H1 (cell line): ENCODE data around the gene SURF1. TPM values are rescaled to one million over a fixed set of nuclear protein-coding genes. Genes with fewer than 3 reads are reported as not detected.
A peak's percentile ranks its signal among the peaks of the same experiment; 100 is the strongest.

Experiments used
- CTCF ChIA-PET: fragments of 300-600 bp; sonication (Branson Sonifier 250); formaldehyde crosslinking; loops from one replicate; lab custom pipeline; 2021; ENCODE audit not compliant: partially characterized antibody; lab: Charles Lee
- POLR2A ChIA-PET: fragments of 300-600 bp; sonication (Branson Sonifier 250); formaldehyde crosslinking; loops from one replicate; lab custom pipeline; 2021; ENCODE audit warnings: inconsistent platforms; ENCODE audit not compliant: partially characterized antibody; lab: Charles Lee
- DNase-seq, 2 experiments: peaks; one replicate each; pipeline versions ENCODE4 v3.0.0 to v3.0.0-alpha.2; 2010 to 2022; ENCODE audit warnings: low spot score in 2 of 2, low read depth in 1 of 2, mixed read lengths in 1 of 2
- FAIRE-seq: peaks from 2 replicates; lab custom pipeline; 2011; peaks lifted over from hg19 to GRCh38; lab: Jason Lieb, UNC
- H2AFZ ChIP-seq: 2 replicates; pipeline ENCODE4 v1.8.1; 2012; ENCODE audit warnings: low read length, inconsistent platforms
- H2AK5ac ChIP-seq: 2 replicates; pipeline ENCODE4 v1.6.1; 2013; ENCODE audit warnings: low read depth, low read length
- H2BK120ac ChIP-seq: replicated peaks from 2 replicates; pipeline ENCODE3; 2013; ENCODE audit warnings: low read depth, low read length, inconsistent platforms
- H2BK12ac ChIP-seq: 2 replicates; pipeline ENCODE4 v1.6.1; 2013; ENCODE audit warnings: low read depth, low read length
- H2BK15ac ChIP-seq: 2 replicates; pipeline ENCODE4 v1.6.1; 2013; ENCODE audit warnings: low read length
- H2BK20ac ChIP-seq: 2 replicates; pipeline ENCODE4 v1.6.1; 2013; ENCODE audit warnings: low read length
- H2BK5ac ChIP-seq: 2 replicates; pipeline ENCODE4 v1.6.1; 2013; ENCODE audit warnings: low read depth, low read length
- H3K14ac ChIP-seq: 2 replicates; pipeline ENCODE4 v1.6.1; 2013; ENCODE audit warnings: inconsistent platforms; ENCODE audit not compliant: insufficient read length
- H3K18ac ChIP-seq: 2 replicates; pipeline ENCODE4 v1.6.1; 2013; ENCODE audit warnings: low read length; ENCODE audit errors: extremely low read depth
- H3K23ac ChIP-seq: 2 replicates; pipeline ENCODE4 v1.6.1; 2013; ENCODE audit warnings: inconsistent platforms; ENCODE audit not compliant: insufficient read length
- H3K23me2 ChIP-seq: 2 replicates; pipeline ENCODE4 v1.6.1; 2013; ENCODE audit warnings: low read depth, low read length
- H3K27ac ChIP-seq: 2 replicates; pipeline ENCODE4 v1.6.1; 2011; ENCODE audit warnings: low read depth, low read length, inconsistent platforms
- H3K27me3 ChIP-seq, 4 experiments: replicated peaks in 1 of 4; 1 replicate in 1 of 4; 2 replicates in 3 of 4; pipeline versions ENCODE4 v1.6.1 to v1.8.1; 2011 to 2013; ENCODE audit warnings: low read length in 3 of 4, mild to moderate bottlenecking in 3 of 4, inconsistent platforms in 2 of 4, mixed read lengths in 2 of 4, moderate library complexity in 1 of 4; ENCODE audit not compliant: control insufficient read depth in 3 of 4, insufficient read depth in 3 of 4; ENCODE audit errors: extremely low read depth in 1 of 4
- H3K36me3 ChIP-seq, 4 experiments: 2 replicates each; pipeline versions ENCODE4 v1.6.1 to v1.8.1; 2011 to 2013; ENCODE audit warnings: mild to moderate bottlenecking in 4 of 4, low read length in 3 of 4, moderate library complexity in 2 of 4, control low read depth in 1 of 4, inconsistent platforms in 1 of 4; ENCODE audit not compliant: insufficient read depth in 4 of 4, control insufficient read depth in 2 of 4
- H3K4ac ChIP-seq: replicated peaks from 2 replicates; pipeline ENCODE3; 2013; ENCODE audit warnings: low read length, low read depth, mixed read lengths, inconsistent platforms; ENCODE audit not compliant: insufficient read length
- H3K4me1 ChIP-seq, 4 experiments: replicated peaks in 1 of 4; 1 replicate in 1 of 4; 2 replicates in 3 of 4; pipeline versions ENCODE4 v1.6.1 to v1.8.1; 2011 to 2013; ENCODE audit warnings: low read length in 3 of 4, inconsistent platforms in 2 of 4, mixed read lengths in 1 of 4; ENCODE audit not compliant: insufficient read depth in 4 of 4, control insufficient read depth in 3 of 4
- H3K4me2 ChIP-seq, 2 experiments: 2 replicates each; pipeline versions ENCODE4 v1.6.1 to v1.8.1; 2011 to 2013; ENCODE audit warnings: low read depth in 2 of 2, low read length in 2 of 2, control low read depth in 1 of 2, inconsistent platforms in 1 of 2, mild to moderate bottlenecking in 1 of 2; ENCODE audit not compliant: insufficient read depth in 1 of 2
- H3K4me3 ChIP-seq, 4 experiments: fragments of 200-600, 300-600 bp in 1 of 4; sonication (generic), shearing (Covaris generic), sonication (Bioruptor Twin) in 1 of 4; 2 replicates each; pipeline versions ENCODE4 v1.5.1 to v1.8.1; 2011 to 2016; ENCODE audit warnings: low read length in 4 of 4, low read depth in 3 of 4, control low read depth in 2 of 4, inconsistent platforms in 2 of 4, mild to moderate bottlenecking in 2 of 4, mixed read lengths in 1 of 4, moderate library complexity in 1 of 4; ENCODE audit not compliant: insufficient read depth in 2 of 4; ENCODE audit errors: extremely low read depth in 1 of 4
- H3K56ac ChIP-seq: replicated peaks from 2 replicates; pipeline ENCODE3; 2013; ENCODE audit warnings: low read depth, mild to moderate bottlenecking, mixed read lengths, low read length, inconsistent platforms; ENCODE audit not compliant: insufficient read length
- H3K79me1 ChIP-seq: 2 replicates; pipeline ENCODE4 v1.6.1; 2013; ENCODE audit warnings: low read depth, low read length, control low read depth
- H3K79me2 ChIP-seq, 2 experiments: 2 replicates each; pipeline versions ENCODE4 v1.6.1 to v1.8.1; 2012 to 2013; ENCODE audit warnings: low read length in 2 of 2, mild to moderate bottlenecking in 2 of 2, inconsistent platforms in 1 of 2; ENCODE audit not compliant: insufficient read depth in 2 of 2, control insufficient read depth in 1 of 2
- H3K9ac ChIP-seq, 4 experiments: replicated peaks in 1 of 4; 1 replicate in 1 of 4; 2 replicates in 3 of 4; pipeline versions ENCODE4 v1.6.1 to v1.8.1; 2011 to 2013; ENCODE audit warnings: low read depth in 3 of 4, low read length in 3 of 4, control low read depth in 2 of 4, mild to moderate bottlenecking in 2 of 4, moderate library complexity in 2 of 4, inconsistent platforms in 1 of 4; ENCODE audit errors: extremely low read depth in 1 of 4
- H3K9me3 ChIP-seq, 2 experiments: 2 replicates each; pipeline versions ENCODE4 v1.6.1 to v1.8.1; 2012 to 2013; ENCODE audit warnings: mild to moderate bottlenecking in 2 of 2, moderate library complexity in 2 of 2, control low read depth in 1 of 2, inconsistent platforms in 1 of 2, low read depth in 1 of 2, low read length in 1 of 2, mixed read lengths in 1 of 2; ENCODE audit not compliant: insufficient read depth in 2 of 2
- H4K20me1 ChIP-seq, 2 experiments: replicated peaks in 1 of 2; 2 replicates each; pipeline versions ENCODE3 to v1.8.1; 2011 to 2013; ENCODE audit warnings: inconsistent platforms in 2 of 2, low read length in 2 of 2, mild to moderate bottlenecking in 1 of 2; ENCODE audit not compliant: insufficient read depth in 2 of 2, control insufficient read depth in 1 of 2
- H4K5ac ChIP-seq: 2 replicates; pipeline ENCODE4 v1.6.1; 2013; ENCODE audit warnings: low read length, low read depth, mixed read lengths, inconsistent platforms; ENCODE audit not compliant: insufficient read length
- H4K8ac ChIP-seq: 2 replicates; pipeline ENCODE4 v1.8.0; 2013; ENCODE audit warnings: mild to moderate bottlenecking, moderate library complexity, low read length, inconsistent platforms; ENCODE audit not compliant: insufficient read depth; ENCODE audit errors: extremely low read depth
- H4K91ac ChIP-seq: replicated peaks from 2 replicates; pipeline ENCODE3; 2013; ENCODE audit warnings: low read length, mixed read lengths, inconsistent platforms; ENCODE audit not compliant: insufficient read length
- CBX5 ChIP-seq: fragments of 300-800, 300-1000 bp; sonication (generic); IDR thresholded peaks from 2 replicates; pipeline ENCODE4 v1.7.1; 2016; ENCODE audit warnings: antibody characterized with exemption, low read length, low read depth
- CREB1 ChIP-seq: IDR thresholded peaks from 2 replicates; pipeline ENCODE4 v1.6.1; 2012; ENCODE audit warnings: inconsistent platforms
- EZH2 ChIP-seq: fragments of 200-600 bp; sonication (generic); IDR thresholded peaks from 2 replicates; pipeline ENCODE4 v1.7.1; 2012; ENCODE audit warnings: low read depth, mild to moderate bottlenecking, moderate library complexity, low read length, inconsistent platforms; ENCODE audit not compliant: severe bottlenecking
- PHF8 ChIP-seq: fragments of 200-600 bp; sonication (generic); conservative IDR thresholded peaks from 2 replicates; pipeline ENCODE4 v1.7.1; 2012; ENCODE audit warnings: low read depth, mild to moderate bottlenecking, inconsistent platforms, low read length, moderate library complexity
- RAD21 ChIP-seq, 2 experiments: IDR thresholded peaks in 1 of 2; conservative IDR thresholded peaks in 1 of 2; 2 replicates each; pipeline ENCODE4 v1.6.1; 2011; ENCODE audit warnings: low read depth in 2 of 2, low read length in 2 of 2, improper control_type of control experiment in 1 of 2, inconsistent platforms in 1 of 2, mild to moderate bottlenecking in 1 of 2, moderate library complexity in 1 of 2
- RBBP5 ChIP-seq: IDR thresholded peaks from 2 replicates; pipeline ENCODE4 v1.7.1; 2012; ENCODE audit warnings: low read depth, mild to moderate bottlenecking, inconsistent platforms, low read length, moderate library complexity, borderline replicate concordance
- RFX5 ChIP-seq: IDR thresholded peaks from 2 replicates; pipeline ENCODE4 v1.6.1; 2011; ENCODE audit warnings: low read depth, low read length, improper control_type of control experiment, borderline replicate concordance
- RNF2 ChIP-seq: fragments of 200-900, 300-1000 bp; sonication (generic); IDR thresholded peaks from 2 replicates; pipeline ENCODE4 v1.7.1; 2016; ENCODE audit warnings: borderline replicate concordance, low read depth, mild to moderate bottlenecking, antibody characterized with exemption, low read length; ENCODE audit not compliant: poor library complexity, severe bottlenecking; ENCODE audit errors: missing control alignments
- RXRA ChIP-seq: IDR thresholded peaks from 2 replicates; pipeline ENCODE4 v1.6.1; 2011; ENCODE audit warnings: low read depth, mild to moderate bottlenecking, low read length, moderate library complexity; ENCODE audit not compliant: insufficient read depth
- SAP30 ChIP-seq: fragments of 300-600 bp; sonication (generic); IDR thresholded peaks from 2 replicates; pipeline ENCODE4 v1.7.1; 2012; ENCODE audit warnings: low read length, moderate library complexity, mild to moderate bottlenecking, inconsistent platforms; ENCODE audit not compliant: insufficient read depth, insufficient replicate concordance
- SIRT6 ChIP-seq: IDR thresholded peaks from one replicate; pipeline ENCODE4 v1.7.1; 2012; ENCODE audit warnings: low read length, inconsistent platforms
- TAF7 ChIP-seq: optimal IDR thresholded peaks from 2 replicates; pipeline ENCODE3; 2011; ENCODE audit warnings: low read depth, mild to moderate bottlenecking, inconsistent platforms, low read length, moderate library complexity, borderline replicate concordance
- WGBS, 2 experiments: shearing (Covaris generic) in 1 of 2; methylation state at CpG; one replicate each; pipeline versions ENCODE4 v1.1.6 to v1.1.7; 2013 to 2015; ENCODE audit warnings: low lambda C conversion rate in 2 of 2, mixed read lengths in 2 of 2, inconsistent platforms in 1 of 2, low coverage in 1 of 2, missing lambda C conversion rate in 1 of 2; ENCODE audit not compliant: insufficient replicate concordance in 2 of 2, insufficient coverage in 1 of 2, insufficient read length in 1 of 2; ENCODE audit errors: extremely low coverage in 1 of 2, missing lambda C conversion rate in 1 of 2; 5-methylcytosine and 5-hydroxymethylcytosine counted together
- polyA plus RNA-seq, 7 experiments: library from polyadenylated mRNA; depleted of rRNA in 3 of 7; stranded (reverse) in 5 of 7; unstranded in 2 of 7; fragments of >200 nt in 5 of 7; fragments of 200-250 nt in 2 of 7; gene quantifications; 1 replicate in 5 of 7; 2 replicates in 1 of 7; 4 replicates in 1 of 7; pipeline versions ENCODE4 v1.2.1 to v1.2.3, GENCODE V29; 2011 to 2013; ENCODE audit warnings: missing spikeins in 2 of 7, mixed read lengths in 2 of 7
- total RNA-seq: library from RNA; stranded (reverse); fragmentation: NEBNext Ultra II Directional; extraction: Animal tissue kit (Norgen Biotek cat#: 25700); gene quantifications from 2 replicates; pipeline ENCODE4 v1.2.1, GENCODE V29; 2021

The SURF1 gene
- total and polyA plus RNA-seq, 2 of the 8 experiments (the other 6 are each of a cell fraction or from before 2014, with no cell fraction given): 43.1 to 44.7 TPM

DNA sequence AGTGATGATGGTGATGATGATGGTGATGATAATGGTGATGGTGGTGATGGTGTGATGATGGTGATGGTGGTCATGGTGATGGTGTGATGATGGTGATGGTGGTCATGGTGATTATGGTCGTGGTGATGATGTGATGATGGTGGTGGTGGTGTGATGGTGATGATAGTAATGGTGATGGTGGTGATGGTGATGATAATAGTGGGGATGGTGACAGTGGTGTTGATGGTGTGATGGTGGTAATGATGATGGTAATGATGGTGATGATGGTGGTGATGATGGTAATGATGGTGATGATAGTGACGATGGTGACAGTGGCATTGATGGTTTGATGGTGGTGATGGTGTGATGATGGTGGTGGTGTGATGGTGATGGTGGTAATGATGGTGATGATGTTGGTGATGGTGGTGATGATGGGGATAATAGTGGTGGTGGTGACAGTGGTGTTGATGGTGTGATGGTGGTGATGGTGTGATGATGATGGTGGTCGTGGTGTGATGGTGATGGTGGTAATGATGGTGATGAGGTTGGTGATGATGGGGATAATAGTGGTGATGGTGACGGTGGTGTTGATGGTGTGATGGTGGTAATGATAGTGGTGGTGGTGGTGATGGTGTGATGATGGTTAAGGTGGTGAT lies 26.3 kb upstream of the SURF1 start:
- Histone ChIP-seq H3K14ac (no peak overlapping the region), H3K4me3 (no peak overlapping the region), H4K8ac (no peak overlapping the region), H3K9me3 (peaks cover 0 to 15% of the 10 kb centered on the region in 2 experiments; a peak in 2 of 4 replicates), H3K9ac (no peak overlapping the region), H3K23me2 (peaks cover 16% of the 10 kb centered on the region; the same call in 1 of the 2 replicates), H3K4me1 (no peaks in the 10 kb centered on the region; a peak in 1 of 7 replicates), H2AFZ (no peak overlapping the region), H3K27me3 (peaks cover 0 to 4% (median 3%) of the 10 kb centered on the region in 4 experiments; a peak in 3 of 7 replicates), H2BK15ac (no peak overlapping the region), H3K27ac (no peak overlapping the region), H2BK120ac (no peak overlapping the region), H3K4ac (no peak overlapping the region), H3K36me3 (no peaks in the 10 kb centered on the region; a peak in 1 of 8 replicates), H2BK12ac (no peak overlapping the region), H3K79me1 (no peaks in the 10 kb centered on the region), H2BK20ac (no peak overlapping the region), H2BK5ac (no peak overlapping the region), H3K23ac (no peak overlapping the region), H4K91ac (no peak overlapping the region), H4K20me1 (peaks cover 0 to 15% of the 10 kb centered on the region in 2 experiments), H4K5ac (no peak overlapping the region), H3K18ac (no peak overlapping the region), H2AK5ac (peak overlapping the region; percentile 65; the same call in 1 of the 2 replicates), H3K79me2 (no peaks in the 10 kb centered on the region), H3K56ac (peak overlapping the region; percentile 99), H3K4me2 (no peak overlapping the region)
- FAIRE-seq (no peak), DNase-seq (no peak)
- ChIA-PET POLR2A (no interaction called here), CTCF (no interaction called here)
- 91% methylated on average over 4 of the region's 4 CpGs; no CpG with 5 or more reads in 1 of the 2 experiments for WGBS, 2 experiments
- no peak for TF ChIP-seq RFX5
- TF ChIP-seq CREB1: no peak
- no peak for TF ChIP-seq SIRT6
- no peak for TF ChIP-seq CBX5
- TF ChIP-seq RBBP5: no peak
- no peak for TF ChIP-seq TAF7
- no peak for TF ChIP-seq RNF2
- TF ChIP-seq RAD21 (IDR thresholded peaks at IDR 0.05 in 1 of 2, conservative IDR thresholded peaks at IDR 0.05 in 1 of 2; ENCODE audit: low read depth in 2 of 2, low read length in 2 of 2): no peak
- no peak for TF ChIP-seq PHF8
- no peak for TF ChIP-seq SAP30
- TF ChIP-seq RXRA: no peak
- TF ChIP-seq EZH2: no peak
